ENCODE measurements around the gene PCGF6.

The PCGF6 gene

GRCh38 chr10:103394180-103394579 is 43.2 kb upstream of the PCGF6 start:
- ChIA-PET POLR2A (no interaction called here), CTCF (interaction anchor here (0.5 to 0.7 kb wide), 3 partner anchors 22 to 455 kb away, joined by 3 read pairs; no protein-coding TSS in a partner anchor)
- TF ChIP-seq CTCF (tag by site-specific recombination; IDR thresholded peaks at IDR 0.05): no peak
- H3K36me3 ChIP-seq (ENCODE audit: control insufficient read depth in 2 of 2, insufficient read depth in 1 of 2, low read length in 2 of 2): peaks cover 52 to 66% of the 10 kb centered on the region in 2 experiments
- H3K9me3 ChIP-seq (ENCODE audit: control insufficient read depth, insufficient read depth, low read depth, low read length): no peaks in the 10 kb centered on the region
- H3K4me1 ChIP-seq (ENCODE audit: control insufficient read depth, insufficient read depth, low read length): peaks cover 6% of the 10 kb centered on the region
- no peak overlapping the region for H3K27ac ChIP-seq (ENCODE audit: extremely low read depth, low read depth, low read length)
- no peak overlapping the region for H3K4me3 ChIP-seq (ENCODE audit: low read depth, low read length)

- H3K9me3 ChIP-seq (ENCODE audit: control insufficient read depth, insufficient read depth, low read depth, low read length): no peaks in the 10 kb centered on the region
- no peak overlapping the region for H3K4me3 ChIP-seq (ENCODE audit: low read depth, low read length)
- ChIA-PET CTCF (no interaction called here), POLR2A (no interaction called here)
- no peak overlapping the region for H3K27ac ChIP-seq (ENCODE audit: extremely low read depth, low read depth, low read length)
- TF ChIP-seq ZNF645 (tag by site-specific recombination; IDR thresholded peaks at IDR 0.05) (no peak), KLF7 (tag by site-specific recombination; IDR thresholded peaks at IDR 0.05; ENCODE audit: borderline replicate concordance) (no peak), ZNF791 (tag by site-specific recombination; IDR thresholded peaks at IDR 0.05) (no peak), ZNF777 (tag by site-specific recombination; IDR thresholded peaks at IDR 0.05; ENCODE audit: borderline replicate concordance) (no peak), ZNF658 (tag by site-specific recombination; IDR thresholded peaks at IDR 0.05) (no peak), ZNF600 (tag by site-specific recombination; IDR thresholded peaks at IDR 0.05) (no peak), ZNF785 (tag by site-specific recombination; IDR thresholded peaks at IDR 0.05) (no peak), ZNF112 (tag by site-specific recombination; IDR thresholded peaks at IDR 0.05) (no peak), HOXA7 (CRISPR knock-in tag; IDR thresholded peaks at IDR 0.05; ENCODE audit: borderline replicate concordance) (no peak), ZNF621 (tag by site-specific recombination; IDR thresholded peaks at IDR 0.05) (no peak)
- peaks cover 69 to 75% of the 10 kb centered on the region in 2 experiments for H3K36me3 ChIP-seq (ENCODE audit: control insufficient read depth in 2 of 2, insufficient read depth in 1 of 2, low read length in 2 of 2)
- H3K4me1 ChIP-seq (ENCODE audit: control insufficient read depth, insufficient read depth, low read length): no peaks in the 10 kb centered on the region
Observed at GRCh38 chr10:103382769-103383168, 31.8 kb upstream of the PCGF6 start.

GRCh38 chr10:103374263-103374662 is 23.3 kb upstream of the PCGF6 start:
- no peak for TF ChIP-seq ZNF473 (tag by site-specific recombination; IDR thresholded peaks at IDR 0.05)
- TF ChIP-seq ZSCAN30 (tag by site-specific recombination; IDR thresholded peaks at IDR 0.05): no peak
- no peak for TF ChIP-seq ZNF658 (tag by site-specific recombination; IDR thresholded peaks at IDR 0.05)
- TF ChIP-seq SCRT2 (tag by site-specific recombination; IDR thresholded peaks at IDR 0.05): no peak
- no peak for TF ChIP-seq WT1 (tag by site-specific recombination; IDR thresholded peaks at IDR 0.05)
- CTCF ChIA-PET: interaction anchor here (0.6 kb wide), 1 partner anchor 30 kb away, joined by 3 read pairs; no protein-coding TSS in a partner anchor
- POLR2A ChIA-PET: interaction anchor here (1.3 kb wide), 1 partner anchor 23 kb away, joined by 11 read pairs; the partner anchor contains the start of genes ATP5MK and PDCD11

GRCh38 chr10:103373544-103373943 is 22.6 kb upstream of the PCGF6 start:
- peaks cover 3% of the 10 kb centered on the region; the same call in 1 of the 2 replicates for H3K4me1 ChIP-seq (ENCODE audit: control insufficient read depth, insufficient read depth, low read length)
- H3K4me3 ChIP-seq (ENCODE audit: low read depth, low read length): no peak overlapping the region
- no peak overlapping the region for H3K27ac ChIP-seq (ENCODE audit: extremely low read depth, low read depth, low read length)
- peaks cover 45 to 46% of the 10 kb centered on the region in 2 experiments for H3K36me3 ChIP-seq (ENCODE audit: control insufficient read depth in 2 of 2, insufficient read depth in 1 of 2, low read length in 2 of 2)
- ChIA-PET POLR2A (interaction anchor here (1.3 kb wide), 1 partner anchor 23 kb away, joined by 11 read pairs; the partner anchor contains the start of genes ATP5MK and PDCD11), CTCF (interaction anchor here (0.6 kb wide), 1 partner anchor 31 kb away, joined by 3 read pairs; no protein-coding TSS in a partner anchor)
- TF ChIP-seq ZSCAN30 (tag by site-specific recombination; IDR thresholded peaks at IDR 0.05): no peak
- no peaks in the 10 kb centered on the region for H3K9me3 ChIP-seq (ENCODE audit: control insufficient read depth, insufficient read depth, low read depth, low read length)

More at GRCh38 chr10:103374263-103374662, 23.3 kb upstream of the PCGF6 start:
- no peaks in the 10 kb centered on the region for H3K9me3 ChIP-seq (ENCODE audit: control insufficient read depth, insufficient read depth, low read depth, low read length)
- H3K36me3 ChIP-seq (ENCODE audit: control insufficient read depth in 2 of 2, insufficient read depth in 1 of 2, low read length in 2 of 2): peaks cover 51 to 52% of the 10 kb centered on the region in 2 experiments
- H3K27ac ChIP-seq (ENCODE audit: extremely low read depth, low read depth, low read length): no peak overlapping the region
- H3K4me1 ChIP-seq (ENCODE audit: control insufficient read depth, insufficient read depth, low read length): peaks cover 3% of the 10 kb centered on the region; the same call in 1 of the 2 replicates
- no peak overlapping the region for H3K4me3 ChIP-seq (ENCODE audit: low read depth, low read length)
